HG02938 (cell line): ENCODE results near the gene EIF4G3.
"Not testable (repeated sequence)": the region's sequence is repeated elsewhere in the genome, so short reads cannot be mapped to it uniquely, and the experiment has no call there.

Experiments
- ATAC-seq: cut with Tn5 transposase; IDR thresholded peaks from one replicate; pipeline ENCODE4 v1.9.1; 2021; ENCODE audit warnings: mild to moderate bottlenecking, moderate library complexity; ENCODE audit not compliant: unreplicated experiment

The EIF4G3 gene

DNA sequence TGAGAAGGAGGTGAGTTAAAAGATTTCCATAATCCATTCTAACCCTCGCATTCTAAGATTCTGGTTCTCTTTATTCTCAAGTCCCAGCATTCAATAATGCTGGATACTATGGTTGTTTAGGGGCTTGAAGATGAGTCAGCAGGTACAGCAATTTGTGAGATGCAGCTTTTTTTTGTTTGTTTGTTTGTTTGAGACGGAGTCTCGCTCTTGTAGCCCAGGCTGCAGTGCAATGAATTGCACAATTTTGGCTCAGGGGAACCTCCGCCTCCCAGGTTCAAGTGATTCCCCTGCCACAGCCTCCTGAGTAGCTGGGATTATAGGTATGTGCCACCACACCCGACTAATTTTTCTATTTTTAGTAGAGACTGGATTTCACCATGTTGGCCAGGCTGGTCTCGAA lies 23.3 kb downstream of the EIF4G3 start:
- ATAC-seq = no peak

DNA sequence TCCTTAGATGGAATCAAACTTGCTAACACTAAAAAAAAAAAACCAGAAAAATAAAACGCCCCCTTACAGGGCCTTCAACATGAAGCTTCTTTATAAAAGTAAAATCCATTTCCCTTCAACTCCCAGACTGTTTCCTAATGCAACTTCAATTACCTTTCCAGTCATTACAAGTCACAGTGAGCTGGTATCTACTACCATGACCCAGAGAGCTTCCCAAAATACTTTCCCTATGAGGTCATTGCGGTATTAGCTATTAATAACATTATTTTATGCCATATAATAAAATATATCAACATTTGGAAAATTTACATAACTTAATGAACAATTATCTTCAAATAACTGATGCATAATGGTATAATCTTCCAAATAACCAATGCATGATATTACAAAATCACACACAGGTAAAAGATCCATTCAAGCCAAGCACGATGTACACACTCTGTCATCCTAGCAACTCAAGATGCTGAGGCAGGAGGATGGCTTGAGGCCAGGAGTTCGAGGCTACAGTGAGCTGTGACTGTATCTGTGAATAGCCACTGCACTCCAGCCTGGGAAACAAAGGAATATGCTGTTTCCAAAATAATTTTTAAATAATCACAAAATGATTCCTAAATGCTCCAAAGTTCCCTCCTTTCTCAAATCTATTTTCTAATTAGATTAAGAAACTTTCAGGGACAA lies 24.1 kb downstream of the EIF4G3 start:
- ATAC-seq = no peak

DNA sequence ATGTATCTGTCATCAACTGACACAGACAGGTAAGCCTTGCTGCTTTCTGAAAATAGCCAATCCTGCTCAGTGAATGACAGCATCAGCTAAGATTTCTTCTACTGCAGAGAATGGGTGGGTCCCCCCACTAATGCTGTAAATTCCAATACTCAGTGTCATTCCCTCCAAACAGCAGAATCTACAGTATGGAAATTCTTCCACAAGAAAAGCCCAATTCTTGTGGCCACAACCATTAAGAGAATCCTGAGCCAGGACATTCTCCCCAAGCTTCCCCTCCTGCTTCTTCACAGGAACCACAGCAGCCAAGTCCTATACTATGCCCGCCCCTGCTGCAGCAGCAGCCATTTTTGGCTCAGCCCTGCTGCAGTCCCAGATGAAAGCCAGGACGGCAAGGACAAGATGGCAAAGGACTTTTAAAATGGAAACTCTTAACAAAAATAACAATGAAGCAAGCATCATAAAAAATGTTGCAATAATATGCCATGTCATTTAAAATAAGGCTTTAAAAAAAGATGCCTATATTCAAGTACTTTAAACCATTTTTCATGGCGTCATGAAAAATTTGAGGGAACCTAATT lies 26.8 kb downstream of the EIF4G3 start:
- ATAC-seq = no peak

DNA sequence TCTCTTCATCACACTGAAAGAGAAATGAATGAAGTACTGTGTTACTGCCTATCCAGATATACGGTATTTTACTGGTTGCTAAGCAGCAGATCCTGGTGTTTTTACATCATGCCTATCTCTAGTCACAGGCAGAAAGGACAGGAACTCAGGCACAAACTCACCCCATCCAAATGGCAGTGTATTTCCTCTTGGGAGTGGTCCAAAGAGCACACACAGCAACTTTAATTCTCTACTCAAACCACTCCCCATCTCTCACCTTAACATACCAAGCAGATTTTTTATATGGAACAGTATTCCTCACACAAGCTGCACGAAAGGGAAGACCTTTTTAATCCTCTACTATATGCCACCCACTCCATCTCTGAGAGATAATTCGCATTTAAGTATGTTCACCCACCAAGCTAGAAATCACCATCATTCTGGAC lies 27.3 kb downstream of the EIF4G3 start:
- ATAC-seq = no peak

DNA sequence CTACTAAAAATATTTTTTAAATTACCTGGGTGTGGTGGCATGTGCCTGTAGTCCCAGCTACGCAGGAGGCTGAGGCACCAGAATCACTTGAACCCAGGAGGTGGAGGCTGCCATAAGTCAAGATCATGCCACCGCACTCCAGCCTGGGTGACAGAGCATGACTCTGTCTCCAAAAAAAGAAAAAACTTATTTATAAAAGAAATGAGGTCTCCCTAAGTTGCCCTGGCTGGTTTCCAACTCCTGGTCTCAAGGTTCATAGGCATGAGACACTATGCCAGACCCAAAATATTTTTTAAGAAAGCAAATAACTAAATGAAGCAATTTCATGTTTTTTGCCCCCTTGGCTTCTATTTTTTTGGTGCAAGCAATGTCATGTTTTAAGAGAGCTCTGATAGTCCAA lies 32.9 kb downstream of the EIF4G3 start:
- no peak for ATAC-seq

DNA sequence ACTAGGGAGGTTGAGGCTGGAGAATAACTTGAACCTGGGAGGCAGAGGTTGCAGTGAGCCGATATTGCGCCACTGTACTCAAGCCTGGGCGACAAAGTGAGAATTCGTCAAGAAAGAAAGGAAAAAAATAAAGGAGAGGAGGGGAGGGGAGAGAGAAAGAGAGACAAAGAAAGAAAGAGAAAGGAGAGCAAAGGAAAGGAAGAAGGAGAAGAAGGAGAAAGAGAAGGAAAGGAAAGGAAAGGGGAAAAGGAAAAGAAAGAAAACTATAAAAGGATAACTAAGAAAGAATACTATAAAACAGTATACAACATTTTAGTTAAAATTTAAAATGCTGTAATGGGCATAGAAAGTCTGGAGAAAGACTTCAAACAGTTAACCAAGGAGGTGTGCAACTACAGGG lies 33.6 kb downstream of the EIF4G3 start:
- no peak for ATAC-seq

DNA sequence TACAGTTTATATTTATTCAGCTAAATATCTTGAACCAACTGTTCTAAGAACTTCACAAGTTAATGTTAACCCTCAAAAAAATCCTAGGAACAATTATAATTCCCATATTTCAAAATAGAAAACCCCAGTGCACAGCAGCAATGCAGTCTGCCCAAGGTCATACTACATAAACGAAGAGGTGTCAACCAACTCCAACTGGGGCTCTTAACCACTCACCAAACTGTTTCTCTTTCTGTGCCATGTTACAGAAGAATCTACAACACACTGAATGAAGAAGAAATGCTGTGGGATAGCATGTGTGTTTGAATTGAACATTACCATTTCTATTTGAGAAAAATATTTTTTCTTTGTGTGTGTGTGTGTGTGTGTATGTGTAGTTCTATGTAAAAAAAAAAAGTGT lies 35.7 kb downstream of the EIF4G3 start:
- no peak for ATAC-seq

DNA sequence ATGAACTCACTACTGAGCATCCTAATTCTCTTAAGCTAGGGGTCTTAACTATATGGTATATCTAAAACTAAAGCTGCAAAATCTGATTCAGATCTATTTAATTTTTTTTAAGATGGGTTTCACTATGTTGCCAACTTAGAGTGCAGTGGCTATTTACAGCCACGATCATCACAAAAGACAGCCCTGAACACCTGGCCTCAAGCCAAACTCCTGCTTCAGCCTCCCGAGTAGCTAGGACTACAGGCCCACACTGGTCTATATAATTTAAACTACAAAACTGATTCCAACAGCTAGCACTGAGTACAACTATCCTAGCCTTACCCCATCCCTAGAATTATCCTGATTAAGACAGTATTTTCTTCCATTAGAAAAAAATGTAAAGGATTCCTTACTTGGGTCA lies 37.1 kb downstream of the EIF4G3 start:
- ATAC-seq = no peak

DNA sequence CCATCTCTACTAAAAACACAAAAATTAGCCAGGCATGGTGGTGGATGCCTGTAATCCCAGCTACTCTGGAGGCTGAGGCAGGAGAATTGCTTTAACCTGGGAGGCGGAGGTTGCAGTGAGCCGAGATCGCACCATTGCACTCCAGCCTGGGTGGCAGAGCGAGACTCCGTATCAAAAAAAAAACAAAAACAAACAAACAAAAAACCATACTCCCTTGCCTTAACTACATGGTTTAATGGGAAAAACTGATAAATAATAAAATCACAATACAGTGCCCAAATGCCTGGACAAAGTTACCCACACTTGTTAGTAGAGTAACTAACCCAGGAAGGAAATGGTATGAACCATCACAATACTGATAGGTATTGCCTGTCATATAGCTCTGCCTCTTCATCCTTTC lies 40.4 kb downstream of the EIF4G3 start:
- ATAC-seq = not testable (repeated sequence)

DNA sequence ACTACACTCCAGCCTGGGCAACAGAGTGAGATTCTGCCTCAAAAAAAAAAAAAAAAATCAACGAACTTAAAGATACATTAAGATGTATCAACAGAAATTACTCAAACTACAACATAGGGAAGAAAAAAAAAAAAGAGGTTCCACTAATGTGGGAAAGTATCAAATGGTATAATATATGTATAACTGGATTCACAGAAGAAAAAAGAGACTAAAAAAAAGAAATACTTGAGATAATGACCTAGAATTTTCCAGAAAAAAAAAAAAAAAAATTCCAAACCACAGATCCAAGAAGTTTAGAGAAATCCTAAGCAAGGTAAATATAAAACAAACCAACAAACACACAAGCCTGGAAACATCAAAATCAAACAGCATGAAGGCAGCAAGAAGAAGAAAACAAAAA lies 45.5 kb downstream of the EIF4G3 start:
- no peak for ATAC-seq

DNA sequence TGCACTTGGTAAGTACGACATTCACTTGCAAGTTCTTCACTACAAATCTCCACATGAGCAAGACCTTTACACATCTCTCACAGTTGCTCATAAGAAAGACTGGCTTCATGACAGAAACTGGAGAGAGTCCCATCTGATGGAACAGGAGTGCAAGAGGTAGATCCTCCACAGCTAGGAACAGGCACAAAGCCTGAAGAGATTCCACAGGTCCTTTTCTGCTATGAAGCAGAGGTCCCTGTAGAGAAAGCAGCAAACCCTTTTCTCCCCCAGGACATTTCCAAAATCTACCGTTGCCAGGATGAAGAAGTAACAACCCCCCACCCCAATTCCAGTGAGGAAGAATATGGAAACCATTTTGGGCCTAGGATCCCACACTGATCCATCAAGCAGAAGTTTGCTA lies 47.3 kb downstream of the EIF4G3 start:
- ATAC-seq = no peak

DNA sequence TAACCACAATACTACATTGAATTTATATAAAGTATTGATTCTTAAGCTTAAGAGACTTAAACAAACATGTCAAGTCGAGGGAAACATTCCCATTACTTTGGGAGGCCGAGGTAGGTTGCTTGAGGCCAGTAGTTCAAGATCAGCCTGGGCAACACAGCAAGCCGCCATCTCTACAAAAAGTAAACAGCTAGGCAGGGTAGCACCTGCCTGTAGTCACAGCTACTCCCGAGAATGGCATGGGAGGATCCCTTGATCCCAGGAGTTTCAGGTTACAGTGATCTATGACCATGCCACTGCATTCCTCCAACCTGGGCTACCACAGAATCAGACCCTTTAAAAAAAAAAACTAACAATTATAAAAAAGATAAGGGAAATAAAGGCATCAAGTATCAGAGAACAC lies 50.4 kb downstream of the EIF4G3 start:
- ATAC-seq = no peak

DNA sequence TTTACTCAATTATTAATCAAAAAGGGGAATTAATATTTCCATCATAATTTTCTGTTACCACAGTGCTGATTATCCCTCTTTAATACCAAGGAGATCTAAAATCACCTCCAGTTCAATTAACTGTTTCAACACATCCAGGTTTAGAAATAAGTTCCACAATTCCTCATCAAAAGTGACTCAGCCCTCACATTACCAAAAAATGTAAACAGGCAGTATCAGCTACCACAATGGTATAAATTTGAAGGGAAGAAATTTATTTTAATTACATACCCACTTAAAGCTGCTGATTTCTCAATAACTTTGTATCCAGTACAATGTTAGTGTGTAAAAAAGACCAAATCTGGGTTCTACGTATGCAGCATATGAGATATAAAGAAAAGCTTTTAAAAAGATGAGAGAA lies 51.9 kb downstream of the EIF4G3 start:
- no peak for ATAC-seq

DNA sequence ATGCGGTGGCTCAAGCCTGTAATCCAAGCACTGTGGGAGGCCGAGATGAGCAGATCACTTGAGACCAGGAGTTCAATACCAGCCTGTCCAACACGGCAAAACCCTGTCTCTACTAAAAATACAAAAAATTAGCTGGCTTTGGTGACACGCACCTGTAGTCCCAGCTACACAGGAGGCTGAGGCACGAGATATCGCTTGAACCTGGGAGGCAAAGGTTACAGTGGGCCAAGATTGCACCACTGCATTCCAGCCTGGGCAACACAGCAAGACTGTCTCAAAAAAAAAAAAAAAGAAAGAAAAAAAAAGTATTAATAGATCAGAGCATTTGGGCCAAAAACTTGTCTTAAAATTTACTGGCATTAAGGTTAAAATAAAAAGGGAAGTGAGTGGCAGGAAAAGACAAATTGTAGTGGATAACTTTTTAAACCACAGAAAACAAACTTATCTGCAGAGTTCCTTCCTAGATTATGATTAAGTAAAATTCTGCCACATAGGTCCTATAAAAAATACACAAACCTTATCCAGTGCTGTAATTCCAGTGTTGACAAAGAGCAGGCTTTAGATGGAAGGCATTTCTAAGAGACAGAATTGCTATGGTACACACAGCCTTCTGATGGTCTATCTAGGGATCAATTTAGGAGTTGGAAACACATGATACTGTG lies 53.3 kb downstream of the EIF4G3 start:
- no peak for ATAC-seq

DNA sequence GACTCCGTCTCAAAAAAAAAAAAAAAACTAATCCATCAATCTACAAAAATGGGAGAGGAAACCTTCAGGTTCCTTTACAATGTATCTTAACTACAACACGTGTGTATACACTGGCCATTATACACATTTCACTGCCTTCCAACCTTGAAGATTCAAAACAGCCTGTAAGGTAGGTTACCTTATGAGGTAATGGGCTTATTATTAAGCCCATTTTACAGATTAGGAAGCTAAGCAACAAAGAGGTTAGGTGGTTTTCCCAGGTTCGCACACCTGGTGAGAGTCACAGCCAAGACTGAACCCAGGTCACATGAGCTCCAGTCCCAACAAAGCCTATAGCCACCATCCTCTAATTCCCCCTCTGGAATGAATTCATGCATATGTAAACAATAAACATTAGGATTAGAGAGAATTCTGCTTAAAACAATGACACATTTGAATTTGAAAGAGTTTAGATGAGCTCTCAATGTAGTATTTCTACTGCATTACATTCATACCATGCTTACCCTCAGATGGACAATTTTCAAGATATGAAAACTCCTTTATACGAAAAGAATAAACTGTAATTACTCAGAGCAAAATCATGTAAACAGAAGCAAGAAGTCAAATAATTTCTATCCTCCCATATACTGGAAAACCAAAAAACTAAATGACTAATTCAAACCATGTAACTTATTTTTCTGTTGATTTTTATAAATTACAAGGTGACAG lies 54.8 kb downstream of the EIF4G3 start:
- ATAC-seq = no peak

DNA sequence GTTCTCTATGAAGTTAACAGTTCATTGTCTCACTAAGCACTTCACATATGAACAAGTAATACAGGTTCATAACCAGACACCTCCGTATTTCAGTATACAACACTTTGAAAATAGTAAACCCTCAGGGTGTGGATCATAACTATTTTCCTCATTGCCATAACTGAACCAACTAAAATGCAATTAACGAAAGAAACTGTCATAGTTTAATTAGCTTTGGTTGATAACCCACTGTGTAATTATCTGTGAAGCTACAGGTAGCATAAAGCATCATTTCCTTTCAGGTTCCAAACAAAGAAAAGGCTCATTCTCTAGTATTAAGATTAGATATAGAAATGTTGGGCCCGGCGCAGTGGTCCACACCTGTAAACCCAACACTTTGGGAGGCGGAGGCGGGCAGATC lies 58.5 kb downstream of the EIF4G3 start:
- ATAC-seq = no peak

DNA sequence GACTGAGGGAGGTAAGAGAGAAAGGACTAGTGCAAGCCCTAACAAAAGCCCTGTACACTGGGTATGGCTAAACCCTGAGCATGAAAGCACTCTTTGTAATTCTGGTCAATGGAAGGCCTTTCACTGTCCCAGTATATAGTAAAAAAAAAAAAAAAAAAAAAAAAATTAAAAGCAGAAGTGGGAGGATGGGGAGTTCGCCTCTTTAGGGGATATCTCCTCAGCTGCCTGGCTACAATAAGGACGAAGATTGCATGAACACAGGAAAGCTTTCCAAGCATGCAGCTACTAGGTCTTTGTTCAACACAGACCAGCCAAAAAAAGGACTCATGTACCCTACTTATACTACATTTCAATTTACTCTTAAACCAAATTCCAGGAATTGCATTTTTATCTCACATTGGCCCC lies 59.1 kb downstream of the EIF4G3 start:
- no peak for ATAC-seq

DNA sequence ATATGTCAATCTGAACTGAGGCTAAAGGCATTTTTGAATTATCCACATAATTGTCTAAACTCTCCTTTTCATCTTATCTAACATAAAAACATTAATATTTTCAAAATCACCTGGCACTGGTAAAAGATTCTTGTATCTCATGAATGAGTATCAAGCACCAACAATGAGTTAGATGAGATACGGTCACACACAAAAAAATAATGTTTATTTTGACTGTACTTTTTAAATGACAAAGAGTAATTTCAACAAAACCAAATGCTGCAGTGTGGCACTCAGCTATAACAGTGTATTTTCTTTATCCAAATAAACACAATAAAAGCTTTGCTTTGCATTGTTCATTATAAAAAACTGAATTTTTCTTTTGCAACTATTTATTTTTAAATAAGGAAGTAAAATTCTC lies 59.5 kb downstream of the EIF4G3 start:
- no peak for ATAC-seq

DNA sequence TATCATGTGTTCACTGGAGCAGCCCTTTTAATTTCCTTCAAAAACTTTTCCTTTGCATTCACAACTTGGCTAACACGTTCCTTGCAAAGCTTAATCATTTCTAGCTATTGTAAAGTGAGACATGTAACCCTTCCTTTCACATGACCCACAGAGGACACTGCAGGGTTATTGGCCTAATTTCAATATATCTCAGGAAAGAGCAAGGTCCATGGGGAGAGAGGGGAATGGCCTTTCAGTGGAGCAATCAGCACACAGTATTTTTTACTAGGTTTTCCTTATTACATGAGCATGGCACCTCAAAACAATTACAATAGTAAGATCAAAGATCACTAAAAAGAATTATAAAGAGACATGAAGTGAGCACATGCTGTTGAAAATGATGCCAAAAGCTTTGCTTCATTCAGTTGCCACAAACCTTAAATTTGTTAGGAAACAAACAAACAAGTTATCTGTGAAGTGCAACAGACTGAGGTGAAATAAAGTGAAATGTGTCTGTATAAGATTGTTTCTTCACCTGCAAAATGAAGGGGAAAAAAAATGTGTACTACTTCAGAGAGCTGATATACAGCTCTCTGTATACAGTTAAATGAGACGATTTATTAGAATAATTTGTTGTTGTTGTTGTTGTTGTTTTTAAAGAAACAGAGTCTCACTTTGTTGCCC lies 61.5 kb downstream of the EIF4G3 start:
- ATAC-seq = no peak

DNA sequence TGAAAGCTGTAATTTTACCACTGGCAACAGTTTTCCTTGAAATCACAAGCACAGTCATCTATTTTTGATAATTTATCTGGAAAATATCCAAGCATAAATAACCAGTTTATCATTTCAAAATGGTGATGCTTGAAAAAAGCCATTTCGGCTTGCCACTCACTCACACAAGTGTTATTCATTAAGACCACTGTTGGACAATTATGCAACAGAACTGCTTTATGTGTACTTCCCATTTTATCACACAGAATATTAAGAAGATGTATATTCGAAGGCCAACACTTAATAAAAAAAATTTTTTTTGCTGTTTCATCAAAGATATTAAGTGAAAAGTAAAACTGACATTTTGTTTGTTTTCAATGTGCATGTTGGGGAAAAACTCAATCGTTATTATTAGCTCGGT lies 62.3 kb downstream of the EIF4G3 start:
- no peak for ATAC-seq

DNA sequence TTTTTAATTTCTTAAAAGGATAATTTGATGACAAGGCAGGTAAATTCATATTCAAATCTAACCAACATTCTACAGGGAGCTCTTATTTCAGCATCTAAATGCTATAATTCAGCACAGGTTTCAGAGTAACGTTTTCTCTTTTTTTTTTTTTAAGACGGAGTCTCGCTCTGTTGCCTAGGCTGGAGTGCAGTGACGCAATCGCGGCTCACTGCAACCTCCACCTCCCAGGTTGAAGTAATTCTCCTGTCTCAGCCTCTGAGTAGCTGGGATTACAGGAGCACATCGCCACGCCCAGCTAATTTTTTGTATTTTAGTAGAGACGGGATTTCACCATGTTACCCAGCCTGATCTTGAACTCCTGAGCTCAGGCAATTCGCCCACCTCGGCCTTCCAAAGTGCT lies 66.5 kb downstream of the EIF4G3 start:
- ATAC-seq = no peak
